Raji (cell line): ENCODE measurements around the gene NFIB.
A peak's percentile ranks its signal among the peaks of the same experiment; 100 is the strongest.

ENCODE experiments used
- POLR2A ChIP-seq: IDR thresholded peaks from 2 replicates; pipeline ENCODE4 v1.6.1; 2011; ENCODE audit warnings: low read depth, low read length, control low read depth; ENCODE audit not compliant: insufficient read depth

The NFIB gene

DNA sequence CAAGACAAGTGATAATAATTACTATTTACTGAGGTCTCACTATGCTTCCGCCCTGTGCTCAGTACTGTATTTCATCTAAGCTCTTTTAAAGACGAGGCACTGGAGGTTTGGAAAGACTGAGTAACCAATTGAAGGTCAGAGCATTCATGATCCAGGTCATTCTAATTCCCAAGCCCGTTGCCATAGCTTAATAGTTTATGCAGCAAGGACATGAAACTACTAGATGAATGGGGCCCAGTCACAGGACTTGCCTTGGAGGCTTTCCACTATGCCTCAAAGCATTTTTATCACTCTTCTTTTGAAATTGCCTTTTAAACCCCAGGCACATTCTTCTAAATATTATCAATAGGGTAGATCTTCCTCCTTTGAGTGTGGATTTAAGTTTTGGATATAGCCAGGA lies 17.2 kb upstream of the NFIB start:
- no peak for TF ChIP-seq POLR2A

DNA sequence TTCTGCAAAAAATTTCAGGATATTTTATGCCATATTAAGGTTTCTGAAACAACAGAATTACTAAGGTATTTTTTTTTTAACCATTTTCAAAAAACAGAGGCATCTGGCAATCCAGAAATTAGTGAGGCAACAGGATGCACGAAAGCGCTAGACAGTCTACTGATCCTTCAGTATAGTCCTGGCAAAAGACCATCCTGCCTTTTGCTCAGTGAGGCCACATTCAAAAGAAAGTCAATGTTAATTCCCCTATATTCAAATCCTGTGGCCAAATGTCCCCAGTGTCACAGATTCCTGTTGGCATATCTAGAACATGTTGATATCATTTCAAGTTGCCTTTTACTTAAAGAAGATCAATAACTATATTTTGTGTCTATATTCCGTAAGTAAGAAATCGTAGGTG lies 13.1 kb upstream of the NFIB start:
- TF ChIP-seq POLR2A, result no peak

DNA sequence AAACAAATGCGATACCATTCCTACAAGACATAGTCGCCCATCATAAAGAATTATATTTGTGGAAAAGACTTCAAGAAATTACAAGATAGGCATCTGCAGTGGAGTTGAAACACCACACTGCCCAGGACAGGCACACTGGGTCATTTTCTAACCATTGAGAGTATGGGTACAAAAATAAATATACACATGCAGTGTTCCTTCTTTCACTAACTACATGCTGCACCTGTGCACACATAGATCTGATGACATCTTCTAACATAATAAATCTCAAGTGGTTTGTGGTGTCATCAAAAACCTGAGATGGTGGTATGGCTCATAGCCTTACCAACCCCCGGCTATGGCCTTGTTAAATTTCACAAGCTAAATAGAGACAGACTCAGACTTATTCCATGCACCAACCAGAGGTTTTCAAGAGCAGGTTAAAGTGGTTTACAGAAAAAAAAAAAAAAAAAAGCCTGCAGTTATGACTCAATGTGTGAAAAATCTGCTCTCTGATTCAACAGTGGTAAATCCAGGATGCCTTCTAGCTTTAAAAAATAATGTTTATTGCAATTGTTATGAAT lies 12.4 kb upstream of the NFIB start:
- no peak for TF ChIP-seq POLR2A

DNA sequence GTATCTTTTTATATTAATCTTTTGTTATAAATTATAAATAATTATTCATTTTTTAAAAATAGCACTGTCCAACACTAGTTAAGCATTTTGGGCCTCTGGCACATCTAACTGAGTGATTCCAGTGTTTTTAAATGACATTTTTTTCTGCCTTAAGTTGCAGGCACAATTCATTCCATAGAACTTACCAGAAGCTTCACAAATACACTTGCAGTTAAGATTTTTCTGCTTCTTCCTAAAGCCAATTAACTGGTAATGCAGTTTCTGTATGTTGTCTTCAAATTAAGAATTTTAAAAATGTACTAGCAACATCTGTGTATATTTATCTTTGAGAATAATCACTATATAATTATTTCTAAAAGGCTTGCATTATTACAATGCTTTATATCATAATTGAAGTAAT lies 11.2 kb upstream of the NFIB start:
- TF ChIP-seq POLR2A, result no peak

DNA sequence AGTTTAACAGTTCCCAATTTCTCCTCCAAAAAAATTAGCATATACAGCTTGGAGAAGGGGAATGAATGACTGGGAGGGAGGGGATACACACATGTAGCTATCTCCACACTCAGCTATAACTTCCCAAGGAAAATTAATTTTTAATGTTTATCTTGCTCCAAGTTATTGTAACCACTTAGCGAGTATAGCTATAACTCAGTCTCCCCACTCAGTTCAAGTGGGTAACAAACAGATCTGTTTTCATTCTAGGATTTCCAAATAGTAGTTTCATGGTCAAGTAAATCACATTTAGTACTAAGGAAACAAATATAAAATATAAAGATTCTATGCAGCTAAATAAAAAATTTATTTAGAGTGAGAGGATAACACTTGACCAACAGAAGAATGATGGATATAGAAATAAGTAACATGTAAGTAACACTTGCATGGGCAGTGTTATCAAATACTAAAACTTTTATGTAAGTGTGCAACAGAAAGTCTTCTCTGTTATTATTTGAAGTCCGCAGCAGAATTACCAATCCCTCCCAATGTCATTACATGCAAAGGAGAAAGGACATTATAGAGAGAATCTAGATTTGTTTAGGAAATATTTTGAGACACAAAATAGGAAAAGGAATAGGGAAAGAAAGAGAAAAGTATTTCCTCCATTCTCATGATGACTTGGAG lies 10.2 kb upstream of the NFIB start:
- TF ChIP-seq POLR2A, result no peak

DNA sequence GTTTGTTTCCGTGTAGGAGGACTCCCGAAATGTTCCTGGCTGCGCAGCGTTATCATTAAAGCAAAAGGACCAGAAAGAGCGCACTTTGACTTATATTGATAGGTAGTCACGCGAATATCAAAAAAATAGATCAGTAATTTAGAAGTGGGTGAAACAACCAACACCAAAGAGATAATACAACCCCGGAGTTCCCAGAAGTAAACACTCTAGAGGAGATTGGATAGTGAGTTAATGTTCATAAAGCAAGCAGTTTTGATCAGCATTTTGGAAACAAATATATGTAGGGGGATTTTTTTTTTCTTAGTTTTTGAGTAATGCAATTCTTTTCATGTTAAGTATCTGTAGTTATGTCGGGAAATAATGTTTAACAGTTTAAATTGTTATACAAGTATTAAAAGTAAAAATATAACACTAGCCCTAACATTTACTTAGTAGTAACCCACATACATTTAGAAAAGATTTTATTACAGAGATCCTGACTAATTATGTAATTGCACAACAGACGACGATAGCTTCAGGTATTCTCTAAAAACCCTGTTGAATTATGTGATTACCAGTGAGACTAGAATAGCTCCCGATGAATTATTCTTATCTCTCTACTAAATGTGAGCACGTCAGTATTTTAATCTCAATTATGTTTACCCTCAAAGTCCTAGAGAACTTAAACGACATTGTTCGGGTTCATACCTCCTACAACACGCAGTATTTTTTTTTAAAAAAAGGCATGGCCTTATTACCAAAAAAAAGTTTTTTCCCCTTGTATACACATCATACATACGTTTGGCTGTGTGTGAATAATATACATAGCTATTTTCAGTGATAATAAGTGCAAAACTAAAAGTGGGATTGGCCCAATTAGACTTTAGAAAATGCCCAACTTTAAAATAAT lies 9.4 kb upstream of the NFIB start:
- no peak for TF ChIP-seq POLR2A

DNA sequence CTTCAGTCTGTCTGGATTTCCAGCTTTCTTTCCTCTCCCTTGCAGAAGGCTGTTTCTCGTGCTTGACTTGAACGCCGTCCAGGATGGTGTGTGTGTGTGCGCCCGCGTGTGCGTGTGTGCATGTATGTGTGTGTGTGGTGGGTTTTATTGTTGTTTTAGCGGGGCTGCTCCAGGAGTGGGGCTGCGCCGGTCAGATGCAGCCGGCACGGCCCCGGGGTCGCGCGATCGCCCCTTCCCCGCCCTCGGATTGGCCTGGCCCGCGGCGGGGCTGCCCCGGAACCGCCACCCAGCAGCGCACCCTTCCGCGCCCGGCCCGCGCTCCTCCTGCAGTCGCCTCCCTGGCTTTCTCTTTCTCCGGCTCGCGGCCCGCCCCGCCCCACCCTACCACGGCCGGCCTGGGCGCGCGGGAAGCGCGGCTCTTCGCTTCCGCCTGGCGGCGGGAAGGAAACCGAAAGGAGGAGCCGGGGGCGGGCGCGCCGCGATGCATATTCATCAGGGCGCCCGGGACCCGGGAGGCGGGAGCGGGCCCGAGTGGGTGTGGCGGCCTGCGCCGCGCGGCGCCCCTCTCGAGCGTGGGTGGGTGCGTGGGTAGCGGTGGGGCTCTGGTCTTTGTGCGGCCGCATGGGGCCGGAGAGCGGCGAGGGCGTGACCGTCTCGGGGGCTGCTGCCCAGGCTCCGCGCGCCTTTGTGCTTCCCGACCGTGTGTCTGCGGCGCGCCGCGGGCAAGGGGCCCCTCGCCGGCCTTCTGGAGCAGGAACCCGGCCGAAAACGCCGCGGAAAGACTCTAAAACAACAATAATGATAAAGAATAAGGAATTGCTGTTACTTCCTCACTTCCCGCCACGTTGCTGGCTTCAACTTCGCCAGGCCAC lies 8.5 kb upstream of the NFIB start:
- TF ChIP-seq POLR2A, result peak; percentile 59

DNA sequence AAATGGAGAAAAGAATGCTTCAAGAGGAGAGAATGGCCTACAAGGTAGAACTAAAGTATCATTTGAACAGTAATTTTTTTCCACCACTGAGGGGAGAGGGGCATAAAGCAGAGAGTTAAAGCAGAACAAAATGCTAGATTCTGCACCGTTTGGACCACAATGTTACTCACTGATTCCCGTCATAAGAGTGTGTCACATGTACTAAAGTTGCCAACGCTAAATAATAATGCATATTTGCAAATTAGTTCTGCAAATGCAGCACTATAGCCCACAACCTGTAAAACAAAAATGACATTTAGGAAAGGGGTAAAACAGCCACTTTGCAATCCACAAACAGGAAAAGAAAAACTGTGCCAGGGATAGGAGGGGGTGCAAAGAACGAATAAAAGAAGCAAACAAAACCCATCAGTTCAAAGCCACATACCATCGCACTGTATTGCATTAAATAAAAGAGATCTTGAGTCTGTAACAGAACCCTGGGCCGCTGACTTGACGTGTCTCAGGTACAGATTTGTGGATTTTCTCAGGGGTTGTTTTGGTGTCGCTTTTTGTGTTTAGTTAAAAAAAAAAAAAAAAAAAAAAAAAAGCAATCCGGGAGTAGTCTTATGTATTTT lies 7.7 kb upstream of the NFIB start:
- no peak for TF ChIP-seq POLR2A

DNA sequence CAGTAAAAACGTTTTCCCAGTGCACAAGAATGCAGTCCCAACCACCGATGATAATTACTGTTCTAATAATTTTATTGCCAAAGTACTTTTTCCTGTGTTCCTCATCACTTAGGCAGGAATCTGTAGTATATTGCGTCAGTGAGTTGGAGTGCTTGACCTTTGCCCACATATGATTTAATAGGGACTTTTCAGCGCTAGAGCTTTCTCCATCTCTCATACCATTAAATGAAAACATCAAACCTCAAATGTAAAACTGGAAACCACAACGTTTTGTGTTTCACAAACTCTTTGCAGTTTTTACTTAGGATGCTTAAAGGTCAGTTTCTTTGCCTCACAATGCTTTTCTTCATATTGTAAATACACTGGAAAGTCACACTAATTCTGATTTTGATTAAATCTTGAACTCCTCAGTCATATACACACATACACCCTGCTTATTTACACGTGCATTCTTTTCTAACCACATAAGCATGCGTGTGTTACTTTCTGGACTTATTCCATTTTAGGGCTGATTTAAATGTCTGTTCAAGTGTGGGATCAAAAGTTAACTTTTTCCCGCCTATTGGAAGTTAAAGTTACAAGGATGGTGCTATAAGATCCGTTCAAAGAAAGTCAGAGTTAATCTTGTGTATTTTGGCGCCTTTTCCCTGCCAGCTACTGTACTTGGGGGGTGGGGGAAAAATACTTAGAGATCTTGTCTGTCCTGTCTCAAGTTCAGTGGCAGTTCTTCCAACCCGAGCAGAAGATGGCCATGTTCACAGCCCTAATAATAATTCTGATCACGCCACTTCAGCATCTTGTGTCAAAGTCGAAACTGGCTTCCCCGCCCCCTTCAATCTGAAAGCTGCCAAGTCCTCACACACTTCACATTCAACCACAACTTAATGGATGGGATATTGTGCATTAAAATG lies 6.6 kb upstream of the NFIB start:
- TF ChIP-seq POLR2A, result no peak

DNA sequence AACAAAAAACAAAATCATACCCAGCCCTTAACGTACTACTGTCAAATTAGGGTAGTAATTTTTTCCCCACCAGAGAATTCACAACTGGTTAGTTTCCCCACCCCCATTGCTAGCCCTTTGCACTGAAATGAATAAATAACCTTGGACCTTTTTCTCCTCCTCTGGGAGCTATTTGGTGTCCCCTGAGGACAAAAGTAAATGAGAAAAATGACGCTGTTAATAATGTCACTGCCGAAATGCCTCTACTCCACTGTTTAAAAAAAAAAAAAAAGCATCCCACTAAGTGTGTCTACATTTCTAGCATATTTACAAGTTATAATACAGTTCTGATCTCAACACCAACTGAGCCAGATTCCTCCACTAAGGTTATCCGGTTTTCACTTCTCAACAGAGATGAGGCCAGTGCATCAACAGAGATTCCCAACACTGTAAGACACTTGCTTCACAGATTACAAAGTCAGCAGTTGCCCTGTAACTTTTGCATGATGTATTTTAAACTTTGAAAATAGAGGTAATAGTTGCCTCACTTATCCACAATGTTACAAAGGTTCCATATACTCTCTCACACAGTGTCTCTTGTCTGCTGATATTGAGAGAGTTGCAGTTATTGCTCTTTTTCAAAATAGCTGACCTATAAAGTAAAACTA lies 5.1 kb upstream of the NFIB start:
- TF ChIP-seq POLR2A, result no peak

DNA sequence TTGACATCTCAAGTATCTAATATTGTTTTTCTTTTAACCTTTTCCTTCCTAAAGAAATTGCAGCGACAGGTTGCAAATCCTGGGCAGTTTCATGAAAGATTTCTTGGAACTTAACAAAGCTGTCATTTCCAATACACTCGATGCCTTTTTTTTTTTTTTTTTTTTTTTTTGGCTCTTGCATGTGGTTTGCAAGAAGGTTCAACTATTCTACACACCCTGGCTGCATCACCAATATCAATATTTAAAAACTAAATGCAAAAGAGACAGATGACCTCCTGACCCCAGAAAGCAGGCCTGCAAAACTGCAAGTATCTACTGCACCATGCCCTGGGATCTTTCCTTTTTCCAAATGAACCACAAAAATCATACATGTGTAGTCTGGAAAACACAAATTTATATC lies 4.4 kb upstream of the NFIB start:
- no peak for TF ChIP-seq POLR2A

DNA sequence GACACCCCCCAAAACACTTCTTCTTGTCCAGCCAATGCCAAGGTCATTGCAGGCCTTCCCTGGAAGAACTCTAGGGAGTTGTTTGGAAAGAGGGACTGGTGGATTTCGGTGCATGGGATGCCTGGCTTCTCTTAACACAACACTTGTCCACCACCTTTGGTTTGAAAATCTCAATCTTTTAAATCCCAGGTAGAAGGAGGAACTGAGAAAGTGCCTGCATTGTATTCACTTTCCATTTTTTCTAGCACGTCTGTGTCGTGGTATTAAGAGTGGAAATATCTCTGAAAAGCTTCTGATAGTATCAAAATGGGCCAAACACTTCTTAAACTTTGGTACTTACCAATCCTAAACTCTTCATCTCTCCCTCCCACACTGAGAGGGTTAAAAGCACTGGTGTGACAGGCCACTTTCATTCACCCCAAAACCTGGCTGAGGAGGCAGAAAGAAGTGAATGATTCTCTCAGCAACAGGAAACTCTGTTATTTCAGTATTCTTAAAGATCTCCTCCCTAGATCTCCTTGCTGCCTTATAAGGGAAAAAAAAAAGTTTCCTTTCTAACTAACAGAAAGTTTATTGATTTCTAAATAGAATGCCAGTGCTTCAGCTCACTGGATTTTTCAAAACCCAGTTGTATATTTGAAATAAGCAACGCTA lies 3.9 kb upstream of the NFIB start:
- no peak for TF ChIP-seq POLR2A
